Esophagus muscularis mucosa (tissue), 4 donors: ENCODE data around the gene STX11. TPM values are rescaled to one million over a fixed set of nuclear protein-coding genes. Genes with fewer than 3 reads are reported as not detected.
"Not testable (repeated sequence)": the region's sequence is repeated elsewhere in the genome, so short reads cannot be mapped to it uniquely, and the experiment has no call there.

Source experiments
- DNase-seq: peaks from one replicate; pipeline ENCODE4 v3.0.0-alpha.2; 2017; ENCODE audit errors: extremely low spot score
- H3K27ac ChIP-seq, 4 donors: fragments of 200-600 bp; sonication (generic); replicated peaks in 1 of 4; 1 replicate in 3 of 4; 2 replicates in 1 of 4; pipeline ENCODE4 v1.5.1; 2016 to 2019; ENCODE audit warnings: mild to moderate bottlenecking in 1 of 4
- H3K27me3 ChIP-seq, 4 donors: fragments of 200-600 bp; sonication (generic); one replicate each; pipeline versions ENCODE4 v1.5.1 to v1.6.0; 2016 to 2019
- H3K36me3 ChIP-seq, 4 donors: fragments of 200-600 bp; sonication (generic); one replicate each; pipeline ENCODE4 v1.5.1; 2016 to 2019
- H3K4me1 ChIP-seq, 4 donors: fragments of 200-600 bp; sonication (generic); one replicate each; pipeline ENCODE4 v1.5.1; 2016 to 2019
- H3K4me3 ChIP-seq, 4 donors: fragments of 200-600 bp; sonication (generic); 1 replicate in 2 of 4; 2 replicates in 2 of 4; pipeline ENCODE4 v1.5.1; 2016 to 2019; ENCODE audit warnings: mild to moderate bottlenecking in 4 of 4, moderate library complexity in 1 of 4
- H3K9me3 ChIP-seq, 4 donors: fragments of 200-600 bp; sonication (generic); 1 replicate in 3 of 4; 2 replicates in 1 of 4; pipeline ENCODE4 v1.5.1; 2016 to 2019
- CTCF ChIP-seq, 3 experiments: fragments of 200-600 bp in 2 of 3; fragments of 450-650 bp in 1 of 3; sonication (generic) in 2 of 3; IDR thresholded peaks; one replicate each; pipeline ENCODE4 v1.5.1; 2017 to 2019; ENCODE audit warnings: antibody characterized with exemption in 3 of 3, mild to moderate bottlenecking in 2 of 3, moderate library complexity in 1 of 3
- EP300 ChIP-seq: sonication (generic); formaldehyde crosslinking; IDR thresholded peaks from one replicate; pipeline ENCODE4 v1.6.1; 2017; ENCODE audit warnings: antibody characterized with exemption
- POLR2A ChIP-seq: fragments of 450-650 bp; IDR thresholded peaks from one replicate; pipeline ENCODE4 v1.6.1; 2017; ENCODE audit warnings: antibody characterized with exemption, moderate library complexity, mild to moderate bottlenecking, low read depth
- POLR2AphosphoS5 ChIP-seq, 2 donors: sonication (generic); formaldehyde crosslinking; IDR thresholded peaks; one replicate each; pipeline ENCODE4 v1.6.1; 2017; ENCODE audit warnings: antibody characterized with exemption in 2 of 2
- WGBS: methylation state at CpG from one replicate; pipeline ENCODE4 v1.1.5; 2018; 5-methylcytosine and 5-hydroxymethylcytosine counted together
- intact Hi-C: fragments of 100-400 bp; cut with DNase I; formaldehyde crosslinking; loops from one replicate; pipeline ENCODE4 v1.15.1; 2023
- total RNA-seq, 4 donors: library from RNA; depleted of rRNA; stranded (reverse); fragments of >200 nt; gene quantifications; one replicate each; pipeline versions ENCODE4 v1.1.0 to v1.2.1, GENCODE V29; 2016

The STX11 gene
- total RNA-seq, 4 donors from 2014 or later, result 3.3 to 14.1 (median 7.1) TPM

- WGBS, result 92% methylated on average over 3 of the region's 3 CpGs
- Histone ChIP-seq H3K36me3 (no peaks in the 10 kb centered on the region), H3K4me1 (no peaks in the 10 kb centered on the region), H3K4me3 (no peak overlapping the region), H3K27ac (no peak overlapping the region), H3K9me3 (no peaks in the 10 kb centered on the region), H3K27me3 (no peaks in the 10 kb centered on the region)
- no peak for DNase-seq
- intact Hi-C loops, result no loop called here
- TF ChIP-seq CTCF (IDR thresholded peaks at IDR 0.05), result no peak
- TF ChIP-seq EP300, result no peak
- no peak for TF ChIP-seq POLR2AphosphoS5 (IDR thresholded peaks at IDR 0.05)
- TF ChIP-seq POLR2A, result no peak
Observed at GRCh38 chr6:144178323-144178722, 28.0 kb downstream of the STX11 start.

- 93% methylated on average over 4 of the region's 4 CpGs for WGBS
Observed at GRCh38 chr6:144179237-144179636, 28.9 kb downstream of the STX11 start.

GRCh38 chr6:144179828-144180227 lies 29.5 kb downstream of the STX11 start:
- no peaks in the 10 kb centered on the region for H3K9me3 ChIP-seq
- H3K4me3 ChIP-seq, result no peak overlapping the region
- WGBS, result 93% methylated on average over 2 of the region's 2 CpGs
- H3K27ac ChIP-seq, result no peak overlapping the region
- no peak for TF ChIP-seq POLR2A
- no peak for TF ChIP-seq EP300
- no peak for TF ChIP-seq POLR2AphosphoS5 (IDR thresholded peaks at IDR 0.05)
- TF ChIP-seq CTCF (IDR thresholded peaks at IDR 0.05), result no peak
- DNase-seq, result no peak
- no peaks in the 10 kb centered on the region for H3K36me3 ChIP-seq
- H3K4me1 ChIP-seq, result no peaks in the 10 kb centered on the region
- intact Hi-C loops, result no loop called here
- no peaks in the 10 kb centered on the region for H3K27me3 ChIP-seq

More at GRCh38 chr6:144179237-144179636, 28.9 kb downstream of the STX11 start:
- intact Hi-C loops, result no loop called here
- H3K27ac ChIP-seq, result no peak overlapping the region
- TF ChIP-seq POLR2AphosphoS5 (IDR thresholded peaks at IDR 0.05) (no peak), CTCF (IDR thresholded peaks at IDR 0.05) (no peak), EP300 (no peak), POLR2A (no peak)
- no peaks in the 10 kb centered on the region for H3K9me3 ChIP-seq
- no peaks in the 10 kb centered on the region for H3K4me1 ChIP-seq
- H3K27me3 ChIP-seq, result no peaks in the 10 kb centered on the region
- H3K4me3 ChIP-seq, result no peak overlapping the region
- no peak for DNase-seq
- no peaks in the 10 kb centered on the region for H3K36me3 ChIP-seq

GRCh38 chr6:144180354-144180753 lies 30.0 kb downstream of the STX11 start:
- H3K36me3 ChIP-seq, H3K27me3 ChIP-seq, H3K4me1 ChIP-seq, H3K27ac ChIP-seq, intact Hi-C loops, DNase-seq, H3K9me3 ChIP-seq, H3K4me3 ChIP-seq: not testable (repeated sequence)
- WGBS, result 46% methylated on average over 1 of the region's 1 CpG

- DNase-seq, result no peak
- Histone ChIP-seq H3K36me3 (peaks cover 0 to 3% (median 1%) of the 10 kb centered on the region in 4 donors), H3K9me3 (no peaks in the 10 kb centered on the region), H3K4me1 (no peaks in the 10 kb centered on the region), H3K27me3 (peaks cover 0 to under 1% (median 0%) of the 10 kb centered on the region in 4 donors), H3K4me3 (no peak overlapping the region), H3K27ac (no peak overlapping the region)
- TF ChIP-seq CTCF (IDR thresholded peaks at IDR 0.05) (no peak), EP300 (no peak), POLR2A (no peak), POLR2AphosphoS5 (IDR thresholded peaks at IDR 0.05) (no peak)
- intact Hi-C loops, result no loop called here
- 78% methylated on average over 2 of the region's 2 CpGs for WGBS
Observed at GRCh38 chr6:144181639-144182038, 31.3 kb downstream of the STX11 start.

GRCh38 chr6:144184186-144184585 lies 33.9 kb downstream of the STX11 start:
- H3K27ac ChIP-seq, DNase-seq, intact Hi-C loops, H3K4me3 ChIP-seq, H3K4me1 ChIP-seq, H3K27me3 ChIP-seq, H3K9me3 ChIP-seq: not testable (repeated sequence)
- peaks cover 0 to 20% (median 8%) of the 10 kb centered on the region in 4 donors for H3K36me3 ChIP-seq
- 90% methylated on average over 1 of the region's 1 CpG for WGBS
